Islet of Langerhans (tissue), 1 donor: ENCODE results near the gene CD7.

Source experiments
- FAIRE-seq: peaks from one replicate; lab custom pipeline; 2011; peaks lifted over from hg19 to GRCh38; lab: Jason Lieb, UNC

Gene CD7

DNA sequence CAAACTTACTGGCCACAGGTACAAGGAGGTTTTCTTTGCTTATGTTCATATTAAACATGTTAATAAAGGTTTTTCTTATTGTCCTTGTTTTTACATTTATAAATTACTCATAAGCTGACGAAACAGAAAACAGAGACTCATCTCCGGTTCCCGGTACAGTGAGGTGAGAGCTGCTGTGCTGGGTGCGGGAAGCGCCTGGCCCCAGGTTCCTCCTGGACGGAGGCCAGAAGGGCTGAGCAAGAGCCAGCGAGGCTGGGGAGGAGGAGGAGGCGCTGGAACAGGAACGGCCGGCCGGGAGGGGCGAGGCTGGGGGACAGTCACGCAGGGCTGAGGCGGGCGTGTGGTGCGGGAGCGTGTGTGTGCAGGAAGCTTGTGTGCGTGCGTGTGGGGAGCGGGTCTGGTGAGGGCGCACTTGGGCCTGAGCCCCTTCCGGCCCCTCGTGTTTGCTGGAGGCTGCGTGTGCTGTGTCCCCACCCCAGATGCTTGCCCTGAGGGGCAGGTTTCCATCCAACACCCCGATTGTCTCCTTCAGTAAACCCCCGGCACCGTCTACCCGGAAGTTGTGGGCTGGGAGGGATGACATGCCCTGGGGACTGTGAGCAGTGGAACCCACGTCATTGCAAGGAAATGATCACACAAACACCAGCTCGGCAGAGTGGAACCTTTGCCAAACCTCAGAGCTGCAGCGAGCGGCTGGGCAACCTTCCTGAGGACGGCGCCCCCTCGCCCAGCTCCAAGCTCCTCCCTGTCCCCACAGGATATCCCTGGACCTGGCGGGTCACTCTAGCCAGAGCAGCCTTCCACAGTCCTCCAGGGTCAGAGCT, 19.5 kb downstream of the CD7 start:
- FAIRE-seq: peak; percentile 41

DNA sequence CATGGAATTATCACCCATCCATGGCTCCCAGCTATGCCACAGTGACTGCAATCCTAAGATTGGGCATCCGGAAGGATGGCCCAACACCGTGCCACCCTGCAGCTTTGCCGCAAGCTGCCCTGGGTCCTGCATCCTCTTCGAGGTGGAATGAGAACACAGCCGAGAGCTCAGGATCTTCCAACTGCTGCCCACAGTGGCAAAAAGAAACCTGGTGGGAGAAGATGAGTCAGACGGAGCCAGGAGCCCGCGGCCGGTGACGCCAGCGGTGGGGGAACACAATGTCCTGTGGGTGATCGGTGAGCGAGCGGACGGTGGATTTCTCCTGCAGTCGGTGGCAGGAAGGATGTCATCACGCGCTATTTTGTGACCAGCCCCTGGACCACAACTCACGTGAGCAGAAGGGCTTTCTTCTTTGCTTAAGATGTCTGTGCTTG, 20.1 kb downstream of the CD7 start:
- no peak for FAIRE-seq

DNA sequence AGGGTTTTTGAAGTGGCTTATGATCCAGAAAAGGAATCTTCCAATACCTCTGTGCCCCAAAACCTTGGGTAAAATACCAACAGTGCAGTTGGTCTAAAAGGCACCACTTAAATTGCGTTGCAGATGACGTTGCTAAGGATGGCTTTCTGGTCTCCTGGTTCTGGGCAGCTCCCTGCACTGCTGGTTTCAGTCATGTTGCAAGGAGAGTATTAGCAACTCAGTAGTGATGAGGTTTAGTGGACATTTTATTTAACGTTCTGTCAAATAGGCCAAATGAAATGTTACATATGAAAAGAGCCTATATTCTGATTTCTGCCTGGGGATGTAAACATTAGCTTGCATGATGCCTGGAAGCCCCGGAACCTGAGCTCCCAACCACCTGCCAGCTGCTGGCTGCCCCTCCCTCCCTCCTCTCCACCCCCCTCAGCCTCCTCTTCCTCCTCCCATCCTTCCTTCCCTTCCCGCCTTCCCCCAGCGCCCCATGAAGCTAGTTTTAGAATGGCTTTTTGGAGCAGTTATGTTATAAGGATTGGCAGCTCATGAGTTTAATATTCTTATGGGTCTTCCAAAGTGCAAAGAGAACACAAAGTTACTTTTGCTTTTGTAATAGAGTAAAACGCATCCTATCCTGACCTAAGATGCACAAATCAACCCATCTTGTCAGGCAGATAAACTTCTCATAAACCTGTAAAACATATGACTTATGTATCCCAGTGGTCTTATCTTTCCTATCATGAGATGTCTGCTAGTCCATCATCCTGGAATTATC, 20.7 kb downstream of the CD7 start:
- no peak for FAIRE-seq

DNA sequence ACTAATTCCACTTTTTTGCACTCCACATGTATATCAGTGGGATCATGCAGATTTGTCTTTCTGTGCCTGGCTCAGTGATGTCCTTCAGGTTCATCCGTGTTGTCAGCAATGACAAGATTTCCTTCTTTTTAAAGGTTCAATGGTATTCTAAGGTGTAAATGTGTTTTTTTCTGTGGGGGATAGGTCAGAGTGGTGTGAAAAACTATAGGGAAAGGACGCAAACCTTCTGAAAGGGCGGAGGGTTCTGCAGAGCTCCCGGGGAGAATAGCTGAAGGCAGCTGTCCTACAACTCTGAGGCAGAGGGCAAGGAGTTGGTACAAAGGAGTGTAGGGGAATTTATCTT, 22.0 kb downstream of the CD7 start:
- no peak for FAIRE-seq

DNA sequence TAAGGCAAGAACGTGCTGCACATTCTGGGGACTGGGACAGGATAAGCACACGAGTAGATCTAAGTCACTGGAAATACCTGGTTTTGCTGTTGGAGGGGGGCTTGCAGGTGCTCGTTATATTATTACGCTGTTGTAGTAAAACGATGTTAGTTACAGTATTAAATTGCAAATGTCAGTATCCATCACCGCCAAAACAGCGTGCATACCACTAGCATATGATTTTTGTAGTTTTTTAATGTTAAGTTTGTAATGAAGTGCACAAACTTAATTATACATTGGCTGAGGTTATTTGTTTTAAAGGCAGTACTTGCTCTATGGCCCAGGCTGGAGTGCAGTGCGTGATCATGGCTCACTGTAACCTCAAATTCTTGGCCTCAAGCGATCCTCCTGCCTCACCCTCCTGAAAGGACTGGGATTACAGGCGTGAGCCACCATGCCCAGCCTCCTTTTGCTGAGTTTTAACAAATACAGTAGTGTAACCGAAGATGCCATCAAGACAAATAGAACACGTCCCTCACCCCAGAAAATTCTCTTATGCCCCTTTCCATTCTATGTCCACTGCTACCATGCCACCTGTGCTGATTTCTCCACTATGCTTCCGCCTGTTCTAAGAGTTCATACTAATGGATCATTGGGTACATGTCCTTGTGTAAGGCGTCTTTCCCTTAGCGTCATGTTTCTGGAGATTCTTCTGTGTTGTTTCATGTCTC, 23.2 kb downstream of the CD7 start:
- no peak for FAIRE-seq

DNA sequence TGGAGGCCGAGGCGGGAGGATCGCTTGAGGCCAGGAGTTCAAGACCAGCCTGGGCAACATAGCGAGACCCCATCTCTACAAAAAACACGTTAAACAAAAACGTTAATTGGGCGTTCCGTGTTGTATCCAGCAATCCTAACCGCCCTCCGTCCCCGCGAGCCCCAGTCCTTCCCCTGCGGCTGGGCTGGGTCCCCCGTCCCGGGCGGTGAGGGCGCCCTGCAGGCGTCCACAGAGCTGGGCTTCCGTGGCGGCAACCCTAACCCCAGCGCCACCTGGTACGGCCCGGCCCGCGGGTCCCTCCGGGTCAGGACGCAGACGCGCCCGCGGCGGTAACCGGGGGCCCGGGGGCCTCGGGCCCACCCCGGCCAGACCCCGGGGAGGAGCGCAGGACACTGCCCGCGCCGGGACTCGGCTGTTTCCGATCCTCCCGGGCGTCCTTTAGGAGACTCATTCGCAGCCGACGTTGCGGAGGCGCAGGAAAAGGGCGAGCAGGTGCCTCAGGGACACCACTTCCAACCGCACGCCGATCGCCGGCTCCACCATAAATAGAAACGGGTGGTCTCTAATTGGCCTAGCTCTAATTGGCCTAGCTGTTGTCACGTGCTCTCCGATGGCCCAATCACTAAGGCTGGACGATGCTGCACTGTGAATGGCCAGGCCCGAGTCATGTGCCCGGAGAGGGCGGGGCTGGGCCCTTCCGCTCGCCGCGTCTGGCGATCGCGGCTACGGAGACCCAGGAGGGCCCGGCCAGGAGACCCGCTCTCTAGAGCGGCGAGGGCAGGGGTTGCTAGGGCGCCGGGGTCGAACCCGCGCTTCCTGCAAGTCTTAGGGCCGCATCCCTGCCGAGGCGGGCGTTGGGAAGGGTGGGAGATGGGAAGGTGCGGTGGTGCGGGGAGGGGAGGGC, 24.9 kb downstream of the CD7 start:
- peak; percentile 47 for FAIRE-seq

- no peak for FAIRE-seq
Measured at GRCh38 chr17:82291582-82292250, 25.7 kb downstream of the CD7 start.

DNA sequence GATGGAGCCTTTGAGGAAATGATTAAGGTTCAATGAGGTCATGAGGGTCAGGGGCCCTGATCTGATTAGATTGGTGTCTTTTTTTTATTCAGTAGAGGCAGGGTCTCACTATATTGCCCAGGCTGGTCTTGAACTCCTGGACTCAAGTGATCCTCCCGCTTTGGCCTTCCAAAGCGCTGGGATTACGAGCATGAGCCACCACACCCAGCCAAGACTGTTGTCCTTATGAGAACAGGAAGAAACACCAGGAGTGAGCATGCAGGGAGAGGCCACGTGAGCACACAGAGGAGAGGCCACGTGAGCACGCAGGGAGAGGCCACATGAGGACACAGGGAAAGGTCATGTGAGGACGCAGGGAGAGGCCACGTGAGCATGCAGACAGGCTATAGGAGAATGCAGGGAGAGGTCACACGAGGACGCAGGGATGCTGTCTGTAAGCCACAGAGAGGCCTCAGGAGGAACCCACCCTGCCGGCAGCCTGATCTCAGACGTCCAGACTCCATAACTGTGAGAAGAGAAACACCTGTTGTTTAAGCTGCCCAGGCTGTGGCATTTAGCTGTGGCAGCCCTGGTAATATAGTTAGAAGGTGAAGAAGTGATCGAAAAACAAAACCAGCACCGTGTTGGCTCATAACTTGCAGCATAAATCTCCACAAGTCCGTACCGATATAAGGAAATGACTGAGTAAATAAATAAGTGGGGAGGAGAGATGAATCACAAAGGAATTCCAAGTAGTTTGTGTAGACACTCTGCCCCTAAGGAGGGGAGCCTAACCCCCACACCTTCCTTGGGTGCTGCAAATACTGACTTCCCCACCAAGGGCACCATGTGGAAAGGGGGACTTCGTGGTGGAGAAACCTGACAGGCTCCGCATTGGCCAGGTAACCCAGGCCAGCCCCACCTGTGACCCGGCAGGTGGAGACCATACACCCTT, 29.3 kb downstream of the CD7 start:
- FAIRE-seq: no peak

DNA sequence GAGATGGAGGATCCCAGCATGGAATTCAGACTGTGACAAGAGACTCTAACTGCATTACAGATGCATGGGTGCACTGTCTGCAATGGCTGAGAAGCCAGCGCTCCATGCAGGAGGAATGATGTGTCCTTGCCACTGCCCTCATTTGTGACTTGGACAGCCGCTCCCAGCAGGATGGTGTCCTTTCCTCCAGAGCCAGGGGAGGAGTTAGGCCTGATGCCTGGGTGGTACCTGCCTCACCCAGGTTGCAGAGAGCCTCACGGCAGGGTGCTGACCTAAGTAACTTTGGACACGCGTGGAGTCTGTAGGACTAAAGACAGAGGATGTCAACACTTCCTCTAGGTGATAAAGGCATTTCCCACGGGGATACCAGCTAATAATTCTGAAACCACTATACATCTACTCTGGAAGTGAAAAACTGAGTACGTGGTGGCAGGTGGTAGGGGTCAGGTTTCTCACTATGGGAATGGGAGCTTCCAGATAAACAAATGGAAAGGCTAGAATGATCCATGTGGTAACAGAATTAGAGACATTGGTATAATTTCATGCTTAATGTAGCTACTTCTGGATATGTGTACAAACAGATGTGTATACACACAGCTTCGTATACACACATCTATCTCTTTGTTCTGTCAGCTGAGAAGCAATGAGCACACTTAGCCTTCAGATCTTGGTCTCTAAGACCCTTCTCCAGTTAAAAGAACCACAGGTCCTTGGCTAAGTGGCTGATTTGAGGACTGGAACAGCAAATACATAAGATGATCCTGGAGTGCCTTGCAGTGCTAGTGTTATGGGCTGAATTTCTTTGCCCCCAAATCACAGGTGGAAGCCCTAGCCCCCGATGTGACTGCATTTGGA, 30.2 kb downstream of the CD7 start:
- no peak for FAIRE-seq

GRCh38 chr17:82285141-82285540, 32.3 kb downstream of the CD7 start:
- no peak for FAIRE-seq

DNA sequence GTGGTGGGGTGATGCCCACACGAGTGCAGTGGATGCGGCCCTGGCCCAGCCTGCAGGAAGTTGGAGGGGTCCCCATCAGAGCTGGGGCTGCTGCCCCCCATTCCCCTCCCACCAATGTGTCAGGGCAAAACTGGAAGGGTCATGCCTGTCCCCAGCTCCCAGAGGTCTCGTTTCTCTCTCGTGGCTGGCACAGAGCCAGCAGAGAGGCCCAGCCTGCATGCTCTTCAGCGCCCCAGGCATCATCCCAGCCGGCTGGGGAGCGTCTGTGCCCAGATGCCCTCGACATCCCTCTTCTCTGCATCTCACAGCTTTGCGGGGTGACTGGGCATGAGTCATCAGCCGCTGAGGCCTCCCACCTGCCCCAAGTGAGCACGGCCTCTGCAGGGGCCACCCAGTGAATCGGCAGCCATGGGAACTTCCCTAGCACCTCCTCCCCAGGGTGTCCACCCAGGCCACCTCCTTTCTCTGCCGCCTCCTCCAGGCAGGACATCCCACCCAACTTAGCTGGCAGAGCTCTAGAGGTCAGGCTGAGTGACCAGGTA, 34.1 kb downstream of the CD7 start:
- no peak for FAIRE-seq

GRCh38 chr17:82282239-82283207, 34.9 kb downstream of the CD7 start:
- FAIRE-seq: no peak

- no peak for FAIRE-seq
Measured at GRCh38 chr17:82281502-82282238, 35.7 kb downstream of the CD7 start.

GRCh38 chr17:82281076-82281475, 36.3 kb downstream of the CD7 start:
- FAIRE-seq: no peak

GRCh38 chr17:82280537-82280936, 36.9 kb downstream of the CD7 start:
- FAIRE-seq: no peak

DNA sequence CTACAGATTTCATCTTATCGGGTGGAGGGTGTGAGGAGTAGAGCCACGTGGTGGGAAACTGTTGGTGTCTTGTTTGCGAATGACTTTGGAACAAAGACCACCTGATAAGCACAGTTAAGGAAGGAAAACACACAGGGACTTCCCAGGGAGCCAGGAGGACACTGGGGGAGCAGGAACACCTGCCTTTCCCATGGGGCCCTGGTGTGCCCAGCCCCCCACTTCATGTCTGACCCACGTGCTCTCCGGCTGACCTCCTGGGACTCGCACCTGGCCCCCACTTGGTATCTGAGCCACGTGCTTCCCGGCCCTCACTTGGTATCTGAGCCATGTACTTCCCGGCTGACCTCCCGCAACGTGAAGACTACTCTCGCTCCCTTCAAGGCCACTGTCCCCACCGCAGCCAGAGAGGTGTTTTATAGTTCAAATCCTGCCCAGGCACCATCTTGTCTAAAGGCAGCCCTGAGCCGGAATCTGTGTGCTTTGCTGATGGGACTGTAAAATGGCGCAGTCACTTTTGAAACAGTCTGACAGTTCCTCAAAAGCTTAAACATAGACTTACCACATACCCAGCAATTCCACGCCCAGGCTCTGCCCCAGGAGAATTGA, 38.5 kb downstream of the CD7 start:
- FAIRE-seq: no peak

- FAIRE-seq: no peak
Measured at GRCh38 chr17:82278308-82278707, 39.1 kb downstream of the CD7 start.
